H1 (cell line): ENCODE results near the gene WBP1. TPM values are rescaled to one million over a fixed set of nuclear protein-coding genes. Genes with fewer than 3 reads are reported as not detected.

ENCODE experiments used
- CTCF ChIA-PET: fragments of 300-600 bp; sonication (Branson Sonifier 250); formaldehyde crosslinking; loops from one replicate; lab custom pipeline; 2021; ENCODE audit not compliant: partially characterized antibody; lab: Charles Lee
- POLR2A ChIA-PET: fragments of 300-600 bp; sonication (Branson Sonifier 250); formaldehyde crosslinking; loops from one replicate; lab custom pipeline; 2021; ENCODE audit warnings: inconsistent platforms; ENCODE audit not compliant: partially characterized antibody; lab: Charles Lee
- DNase-seq, 2 experiments: peaks; one replicate each; pipeline versions ENCODE4 v3.0.0 to v3.0.0-alpha.2; 2010 to 2022; ENCODE audit warnings: low spot score in 2 of 2, low read depth in 1 of 2, mixed read lengths in 1 of 2
- FAIRE-seq: peaks from 2 replicates; lab custom pipeline; 2011; peaks lifted over from hg19 to GRCh38; lab: Jason Lieb, UNC
- H2AFZ ChIP-seq: 2 replicates; pipeline ENCODE4 v1.8.1; 2012; ENCODE audit warnings: low read length, inconsistent platforms
- H2AK5ac ChIP-seq: 2 replicates; pipeline ENCODE4 v1.6.1; 2013; ENCODE audit warnings: low read depth, low read length
- H2BK120ac ChIP-seq: replicated peaks from 2 replicates; pipeline ENCODE3; 2013; ENCODE audit warnings: low read depth, low read length, inconsistent platforms
- H2BK12ac ChIP-seq: 2 replicates; pipeline ENCODE4 v1.6.1; 2013; ENCODE audit warnings: low read depth, low read length
- H2BK15ac ChIP-seq: 2 replicates; pipeline ENCODE4 v1.6.1; 2013; ENCODE audit warnings: low read length
- H2BK20ac ChIP-seq: 2 replicates; pipeline ENCODE4 v1.6.1; 2013; ENCODE audit warnings: low read length
- H2BK5ac ChIP-seq: 2 replicates; pipeline ENCODE4 v1.6.1; 2013; ENCODE audit warnings: low read depth, low read length
- H3K14ac ChIP-seq: 2 replicates; pipeline ENCODE4 v1.6.1; 2013; ENCODE audit warnings: inconsistent platforms; ENCODE audit not compliant: insufficient read length
- H3K18ac ChIP-seq: 2 replicates; pipeline ENCODE4 v1.6.1; 2013; ENCODE audit warnings: low read length; ENCODE audit errors: extremely low read depth
- H3K23ac ChIP-seq: 2 replicates; pipeline ENCODE4 v1.6.1; 2013; ENCODE audit warnings: inconsistent platforms; ENCODE audit not compliant: insufficient read length
- H3K23me2 ChIP-seq: 2 replicates; pipeline ENCODE4 v1.6.1; 2013; ENCODE audit warnings: low read depth, low read length
- H3K27ac ChIP-seq: 2 replicates; pipeline ENCODE4 v1.6.1; 2011; ENCODE audit warnings: low read depth, low read length, inconsistent platforms
- H3K27me3 ChIP-seq, 4 experiments: replicated peaks in 1 of 4; 1 replicate in 1 of 4; 2 replicates in 3 of 4; pipeline versions ENCODE4 v1.6.1 to v1.8.1; 2011 to 2013; ENCODE audit warnings: low read length in 3 of 4, mild to moderate bottlenecking in 3 of 4, inconsistent platforms in 2 of 4, mixed read lengths in 2 of 4, moderate library complexity in 1 of 4; ENCODE audit not compliant: control insufficient read depth in 3 of 4, insufficient read depth in 3 of 4; ENCODE audit errors: extremely low read depth in 1 of 4
- H3K36me3 ChIP-seq, 4 experiments: 2 replicates each; pipeline versions ENCODE4 v1.6.1 to v1.8.1; 2011 to 2013; ENCODE audit warnings: mild to moderate bottlenecking in 4 of 4, low read length in 3 of 4, moderate library complexity in 2 of 4, control low read depth in 1 of 4, inconsistent platforms in 1 of 4; ENCODE audit not compliant: insufficient read depth in 4 of 4, control insufficient read depth in 2 of 4
- H3K4ac ChIP-seq: replicated peaks from 2 replicates; pipeline ENCODE3; 2013; ENCODE audit warnings: low read length, low read depth, mixed read lengths, inconsistent platforms; ENCODE audit not compliant: insufficient read length
- H3K4me1 ChIP-seq, 4 experiments: replicated peaks in 1 of 4; 1 replicate in 1 of 4; 2 replicates in 3 of 4; pipeline versions ENCODE4 v1.6.1 to v1.8.1; 2011 to 2013; ENCODE audit warnings: low read length in 3 of 4, inconsistent platforms in 2 of 4, mixed read lengths in 1 of 4; ENCODE audit not compliant: insufficient read depth in 4 of 4, control insufficient read depth in 3 of 4
- H3K4me2 ChIP-seq, 2 experiments: 2 replicates each; pipeline versions ENCODE4 v1.6.1 to v1.8.1; 2011 to 2013; ENCODE audit warnings: low read depth in 2 of 2, low read length in 2 of 2, control low read depth in 1 of 2, inconsistent platforms in 1 of 2, mild to moderate bottlenecking in 1 of 2; ENCODE audit not compliant: insufficient read depth in 1 of 2
- H3K4me3 ChIP-seq, 4 experiments: fragments of 200-600, 300-600 bp in 1 of 4; sonication (generic), shearing (Covaris generic), sonication (Bioruptor Twin) in 1 of 4; 2 replicates each; pipeline versions ENCODE4 v1.5.1 to v1.8.1; 2011 to 2016; ENCODE audit warnings: low read length in 4 of 4, low read depth in 3 of 4, control low read depth in 2 of 4, inconsistent platforms in 2 of 4, mild to moderate bottlenecking in 2 of 4, mixed read lengths in 1 of 4, moderate library complexity in 1 of 4; ENCODE audit not compliant: insufficient read depth in 2 of 4; ENCODE audit errors: extremely low read depth in 1 of 4
- H3K56ac ChIP-seq: replicated peaks from 2 replicates; pipeline ENCODE3; 2013; ENCODE audit warnings: low read depth, mild to moderate bottlenecking, mixed read lengths, low read length, inconsistent platforms; ENCODE audit not compliant: insufficient read length
- H3K79me1 ChIP-seq: 2 replicates; pipeline ENCODE4 v1.6.1; 2013; ENCODE audit warnings: low read depth, low read length, control low read depth
- H3K79me2 ChIP-seq, 2 experiments: 2 replicates each; pipeline versions ENCODE4 v1.6.1 to v1.8.1; 2012 to 2013; ENCODE audit warnings: low read length in 2 of 2, mild to moderate bottlenecking in 2 of 2, inconsistent platforms in 1 of 2; ENCODE audit not compliant: insufficient read depth in 2 of 2, control insufficient read depth in 1 of 2
- H3K9ac ChIP-seq, 4 experiments: replicated peaks in 1 of 4; 1 replicate in 1 of 4; 2 replicates in 3 of 4; pipeline versions ENCODE4 v1.6.1 to v1.8.1; 2011 to 2013; ENCODE audit warnings: low read depth in 3 of 4, low read length in 3 of 4, control low read depth in 2 of 4, mild to moderate bottlenecking in 2 of 4, moderate library complexity in 2 of 4, inconsistent platforms in 1 of 4; ENCODE audit errors: extremely low read depth in 1 of 4
- H3K9me3 ChIP-seq, 2 experiments: 2 replicates each; pipeline versions ENCODE4 v1.6.1 to v1.8.1; 2012 to 2013; ENCODE audit warnings: mild to moderate bottlenecking in 2 of 2, moderate library complexity in 2 of 2, control low read depth in 1 of 2, inconsistent platforms in 1 of 2, low read depth in 1 of 2, low read length in 1 of 2, mixed read lengths in 1 of 2; ENCODE audit not compliant: insufficient read depth in 2 of 2
- H4K20me1 ChIP-seq, 2 experiments: replicated peaks in 1 of 2; 2 replicates each; pipeline versions ENCODE3 to v1.8.1; 2011 to 2013; ENCODE audit warnings: inconsistent platforms in 2 of 2, low read length in 2 of 2, mild to moderate bottlenecking in 1 of 2; ENCODE audit not compliant: insufficient read depth in 2 of 2, control insufficient read depth in 1 of 2
- H4K5ac ChIP-seq: 2 replicates; pipeline ENCODE4 v1.6.1; 2013; ENCODE audit warnings: low read length, low read depth, mixed read lengths, inconsistent platforms; ENCODE audit not compliant: insufficient read length
- H4K8ac ChIP-seq: 2 replicates; pipeline ENCODE4 v1.8.0; 2013; ENCODE audit warnings: mild to moderate bottlenecking, moderate library complexity, low read length, inconsistent platforms; ENCODE audit not compliant: insufficient read depth; ENCODE audit errors: extremely low read depth
- H4K91ac ChIP-seq: replicated peaks from 2 replicates; pipeline ENCODE3; 2013; ENCODE audit warnings: low read length, mixed read lengths, inconsistent platforms; ENCODE audit not compliant: insufficient read length
- ATF2 ChIP-seq: IDR thresholded peaks from 2 replicates; pipeline ENCODE4 v1.6.1; 2012; ENCODE audit warnings: low read length, inconsistent platforms
- BRCA1 ChIP-seq: IDR thresholded peaks from 2 replicates; pipeline ENCODE4 v1.6.1; 2012; ENCODE audit warnings: low read depth, low read length, improper control_type of control experiment
- CBX5 ChIP-seq: fragments of 300-800, 300-1000 bp; sonication (generic); IDR thresholded peaks from 2 replicates; pipeline ENCODE4 v1.7.1; 2016; ENCODE audit warnings: antibody characterized with exemption, low read length, low read depth
- CHD1 ChIP-seq: IDR thresholded peaks from 2 replicates; pipeline ENCODE4 v1.6.1; 2012; ENCODE audit warnings: low read depth, low read length, improper control_type of control experiment
- JUN ChIP-seq: IDR thresholded peaks from 2 replicates; pipeline ENCODE4 v1.6.1; 2011; ENCODE audit warnings: low read depth, mild to moderate bottlenecking, improper control_type of control experiment, low read length
- SIN3A ChIP-seq, 2 experiments: IDR thresholded peaks in 1 of 2; conservative IDR thresholded peaks in 1 of 2; 2 replicates each; pipeline ENCODE4 v1.6.1; 2011 to 2012; ENCODE audit warnings: low read length in 2 of 2, improper control_type of control experiment in 1 of 2, low read depth in 1 of 2, mild to moderate bottlenecking in 1 of 2
- SRF ChIP-seq: IDR thresholded peaks from 2 replicates; pipeline ENCODE4 v1.6.1; 2011; ENCODE audit warnings: mild to moderate bottlenecking, low read depth, low read length, moderate library complexity
- TAF1 ChIP-seq: IDR thresholded peaks from 2 replicates; pipeline ENCODE4 v1.6.1; 2011; ENCODE audit warnings: mild to moderate bottlenecking, low read depth, low read length
- WGBS, 2 experiments: shearing (Covaris generic) in 1 of 2; methylation state at CpG; one replicate each; pipeline versions ENCODE4 v1.1.6 to v1.1.7; 2013 to 2015; ENCODE audit warnings: low lambda C conversion rate in 2 of 2, mixed read lengths in 2 of 2, inconsistent platforms in 1 of 2, low coverage in 1 of 2, missing lambda C conversion rate in 1 of 2; ENCODE audit not compliant: insufficient replicate concordance in 2 of 2, insufficient coverage in 1 of 2, insufficient read length in 1 of 2; ENCODE audit errors: extremely low coverage in 1 of 2, missing lambda C conversion rate in 1 of 2; 5-methylcytosine and 5-hydroxymethylcytosine counted together
- polyA plus RNA-seq, 7 experiments: library from polyadenylated mRNA; depleted of rRNA in 3 of 7; stranded (reverse) in 5 of 7; unstranded in 2 of 7; fragments of >200 nt in 5 of 7; fragments of 200-250 nt in 2 of 7; gene quantifications; 1 replicate in 5 of 7; 2 replicates in 1 of 7; 4 replicates in 1 of 7; pipeline versions ENCODE4 v1.2.1 to v1.2.3, GENCODE V29; 2011 to 2013; ENCODE audit warnings: missing spikeins in 2 of 7, mixed read lengths in 2 of 7
- total RNA-seq: library from RNA; stranded (reverse); fragmentation: NEBNext Ultra II Directional; extraction: Animal tissue kit (Norgen Biotek cat#: 25700); gene quantifications from 2 replicates; pipeline ENCODE4 v1.2.1, GENCODE V29; 2021

The WBP1 gene
- total and polyA plus RNA-seq, 2 of the 8 experiments (the other 6 are each of a cell fraction or from before 2014, with no cell fraction given) = 57.2 to 190 TPM

GRCh38 chr2:74428675-74429074 lies 29.6 kb upstream of the WBP1 start:
- no peak for DNase-seq
- H4K5ac ChIP-seq = no peak overlapping the region
- CTCF ChIA-PET = interaction anchor here (0.7 to 2.7 kb wide), 5 partner anchors 23 to 179 kb away, joined by 3 to 9 read pairs (median 3); no protein-coding TSS in a partner anchor
- no peak for TF ChIP-seq ATF2
- TF ChIP-seq SIN3A (conservative IDR thresholded peaks at IDR 0.05 in 1 of 2, IDR thresholded peaks at IDR 0.05 in 1 of 2; ENCODE audit: low read depth in 1 of 2, low read length in 2 of 2) = no peak
- TF ChIP-seq TAF1 = no peak
- TF ChIP-seq JUN = no peak
- TF ChIP-seq SRF = no peak
- no peak for TF ChIP-seq CBX5
- no peak for TF ChIP-seq BRCA1
- no peak for TF ChIP-seq CHD1

More at GRCh38 chr2:74428675-74429074, 29.6 kb upstream of the WBP1 start:
- WGBS, 2 experiments = 93% methylated on average over 3 of the region's 5 CpGs; no CpG with 5 or more reads in 1 of the 2 experiments
- Histone ChIP-seq H3K14ac (no peak overlapping the region), H2AK5ac (no peak overlapping the region), H4K8ac (no peak overlapping the region), H2BK15ac (no peak overlapping the region), H3K27ac (no peak overlapping the region), H3K23ac (no peak overlapping the region), H3K79me1 (peaks cover 4% of the 10 kb centered on the region; the same call in 1 of the 2 replicates), H2BK5ac (no peak overlapping the region), H3K9me3 (no peaks in the 10 kb centered on the region), H3K4me2 (no peak overlapping the region), H3K27me3 (no peaks in the 10 kb centered on the region), H3K23me2 (no peaks in the 10 kb centered on the region), H3K4me1 (0 out of 7 replicates have a peak, but pooled peaks cover 0 to 2% (median 0%) of the 10 kb centered on the region in 4 experiments), H3K9ac (no peak overlapping the region), H3K79me2 (peaks cover 0 to under 1% of the 10 kb centered on the region in 2 experiments; a peak in 1 of 4 replicates), H3K56ac (no peak overlapping the region), H4K91ac (no peak overlapping the region), H4K20me1 (peaks cover 4 to 24% of the 10 kb centered on the region in 2 experiments), H2AFZ (no peak overlapping the region), H3K36me3 (peaks cover 20 to 78% (median 58%) of the 10 kb centered on the region in 4 experiments), H3K18ac (no peak overlapping the region), H2BK20ac (no peak overlapping the region), H2BK120ac (no peak overlapping the region), H3K4me3 (no peak overlapping the region), H3K4ac (no peak overlapping the region), H2BK12ac (no peak overlapping the region)
- POLR2A ChIA-PET = interaction anchor here (0.7 to 5.5 kb wide), 7 partner anchors 8 to 68 kb away, joined by 3 to 42 read pairs (median 4); partner anchors contain the start of gene WBP1
- no peak for FAIRE-seq
